A549 (cell line): ENCODE measurements around the gene GSK3A. TPM values are rescaled to one million over a fixed set of nuclear protein-coding genes. Genes with fewer than 3 reads are reported as not detected.

Source experiments
- ATAC-seq, 2 experiments: fragments of 200-7000 bp in 1 of 2; fragments of >200 bp in 1 of 2; cut with Nextera tagmentation in 1 of 2; cut with Tn5 transposase in 1 of 2; 3 replicates each; pipeline versions ENCODE4 v1.8.0 to v1.9.1; 2018 to 2020; ENCODE audit warnings: mild to moderate bottlenecking in 1 of 2, moderate library complexity in 1 of 2
- CTCF ChIA-PET: fragments of 300-600 bp; sonication (Branson Sonifier 250); formaldehyde crosslinking; extraction: SDS; loops from one replicate; lab custom pipeline; 2021; ENCODE audit warnings: antibody characterized with exemption, inconsistent platforms; lab: Yijun Ruan, JAX
- POLR2A ChIA-PET: fragments of 350-600 bp; formaldehyde crosslinking; extraction: SDS; loops from one replicate; lab custom pipeline; 2021; ENCODE audit warnings: antibody characterized with exemption, inconsistent platforms; lab: Yijun Ruan, JAX
- DNase-seq, 2 experiments: peaks; one replicate each; pipeline versions ENCODE4 v3.0.0 to v3.0.0-alpha.2; 2011 to 2016; ENCODE audit warnings: low read depth in 1 of 2, low spot score in 1 of 2
- FAIRE-seq: peaks from 2 replicates; lab custom pipeline; 2011; peaks lifted over from hg19 to GRCh38; lab: Jason Lieb, UNC
- H3K27ac ChIP-seq, 2 experiments: fragments of >200 bp; sonication (Bioruptor Twin); formaldehyde crosslinking; 3 replicates each; pipeline ENCODE4 v1.5.1; 2016 to 2017
- H3K4me1 ChIP-seq: fragments of >200 bp; sonication (Bioruptor Twin); formaldehyde crosslinking; 3 replicates; pipeline ENCODE4 v1.6.1; 2016
- H3K4me2 ChIP-seq: fragments of >200 bp; sonication (Bioruptor Twin); formaldehyde crosslinking; 3 replicates; pipeline ENCODE4 v1.6.1; 2016
- H3K4me3 ChIP-seq: fragments of >200 bp; sonication (Bioruptor Twin); formaldehyde crosslinking; 3 replicates; pipeline ENCODE4 v1.5.1; 2016
- H3K9me3 ChIP-seq: fragments of >200 bp; sonication (Bioruptor Twin); formaldehyde crosslinking; 3 replicates; pipeline ENCODE4 v1.6.1; 2016
- CBX2 ChIP-seq: fragments of 200-600 bp; sonication (generic); IDR thresholded peaks from 2 replicates; pipeline ENCODE4 v1.6.1; 2016; ENCODE audit warnings: low read depth, mild to moderate bottlenecking, borderline replicate concordance
- CBX8 ChIP-seq: fragments of 200-600 bp; sonication (generic); IDR thresholded peaks from 2 replicates; pipeline ENCODE4 v1.6.1; 2016
- CHD4 ChIP-seq: fragments of 200-600 bp; sonication (generic); IDR thresholded peaks from 2 replicates; pipeline ENCODE4 v1.6.1; 2016; ENCODE audit warnings: antibody characterized with exemption, mild to moderate bottlenecking, borderline replicate concordance
- EHMT2 ChIP-seq: fragments of 200-600 bp; sonication (generic); IDR thresholded peaks from 2 replicates; pipeline ENCODE4 v1.6.1; 2016; ENCODE audit warnings: antibody characterized with exemption, low read depth, mild to moderate bottlenecking, moderate library complexity
- FOSL2 ChIP-seq, 2 experiments: fragments of 450-650 bp in 1 of 2; fragments of >200 bp in 1 of 2; sonication (Bioruptor Twin) in 1 of 2; formaldehyde crosslinking; IDR thresholded peaks; 2 replicates each; pipeline versions ENCODE4 v1.5.0 to v1.6.1; 2016 to 2020; ENCODE audit warnings: mild to moderate bottlenecking in 1 of 2, moderate library complexity in 1 of 2
- FOXS1 ChIP-seq: fragments of 250-450 bp; sonication (Bioruptor Pico); IDR thresholded peaks from 2 replicates; pipeline ENCODE4 v1.5.0; 2020; ENCODE audit warnings: mild to moderate bottlenecking, moderate library complexity
- HDAC2 ChIP-seq: fragments of 200-600 bp; sonication (generic); IDR thresholded peaks from 2 replicates; pipeline ENCODE4 v1.6.1; 2016
- HOXB13 ChIP-seq: fragments of 250-450 bp; sonication (Bioruptor Pico); IDR thresholded peaks from 2 replicates; pipeline ENCODE4 v1.5.0; 2020; ENCODE audit warnings: low read depth, mild to moderate bottlenecking, moderate library complexity
- KDM1A ChIP-seq: fragments of 200-600 bp; sonication (generic); IDR thresholded peaks from 2 replicates; pipeline ENCODE4 v1.6.1; 2016; ENCODE audit warnings: low read depth, mild to moderate bottlenecking
- MAFK ChIP-seq: fragments of 450-650 bp; IDR thresholded peaks from 2 replicates; pipeline ENCODE4 v1.6.1; 2014; ENCODE audit not compliant: partially characterized antibody
- MAZ ChIP-seq: fragments of 150-350 bp; IDR thresholded peaks from 2 replicates; pipeline ENCODE4 v1.6.1; 2014; ENCODE audit warnings: antibody characterized with exemption, low read depth, low read length, borderline replicate concordance
- MYC ChIP-seq: IDR thresholded peaks from 2 replicates; pipeline ENCODE4 v1.6.1; 2012; ENCODE audit warnings: mild to moderate bottlenecking, inconsistent platforms, low read length, improper control_type of control experiment, borderline replicate concordance
- NFE2L2 ChIP-seq: fragments of 150-350 bp; conservative IDR thresholded peaks from 2 replicates; pipeline ENCODE4 v1.6.1; 2014; ENCODE audit warnings: low read length
- PHF8 ChIP-seq: fragments of 200-600 bp; sonication (generic); IDR thresholded peaks from 2 replicates; pipeline ENCODE4 v1.6.1; 2016; ENCODE audit warnings: low read depth, mild to moderate bottlenecking, antibody characterized with exemption, moderate library complexity, borderline replicate concordance
- POLR2A ChIP-seq: IDR thresholded peaks from 2 replicates; pipeline ENCODE4 v1.6.1; 2012; ENCODE audit warnings: mild to moderate bottlenecking, low read length
- POLR2AphosphoS2 ChIP-seq: conservative IDR thresholded peaks from 2 replicates; pipeline ENCODE4 v1.6.1; 2012; ENCODE audit warnings: low read length, improper control_type of control experiment, inconsistent platforms
- RAD21 ChIP-seq, 2 experiments: fragments of >200 bp in 1 of 2; sonication (Bioruptor Twin) in 1 of 2; formaldehyde crosslinking in 1 of 2; IDR thresholded peaks in 1 of 2; conservative IDR thresholded peaks in 1 of 2; 2 replicates in 1 of 2; 3 replicates in 1 of 2; pipeline ENCODE4 v1.6.1; 2012 to 2018; ENCODE audit warnings: inconsistent platforms in 1 of 2
- RARB ChIP-seq: fragments of 250-450 bp; sonication (Bioruptor Pico); IDR thresholded peaks from 2 replicates; pipeline ENCODE4 v1.8.0; 2021; ENCODE audit warnings: mild to moderate bottlenecking, moderate library complexity
- RCOR1 ChIP-seq: fragments of 150-350 bp; IDR thresholded peaks from 2 replicates; pipeline ENCODE4 v1.6.1; 2014; ENCODE audit warnings: antibody characterized with exemption, low read length, low read depth
- SREBF2 ChIP-seq: fragments of 450-650 bp; IDR thresholded peaks from 2 replicates; pipeline ENCODE4 v1.6.1; 2014; ENCODE audit warnings: mild to moderate bottlenecking, moderate library complexity
- TFCP2L1 ChIP-seq: fragments of 250-450 bp; sonication (Bioruptor Pico); IDR thresholded peaks from 2 replicates; pipeline ENCODE4 v1.5.0; 2021; ENCODE audit warnings: mild to moderate bottlenecking
- TP53 ChIP-seq: fragments of 250-450 bp; sonication (Bioruptor Pico); IDR thresholded peaks from 2 replicates; pipeline ENCODE4 v1.5.0; 2021; ENCODE audit warnings: mild to moderate bottlenecking, moderate library complexity
- ZC3H11A ChIP-seq: fragments of 450-650 bp; IDR thresholded peaks from 2 replicates; pipeline ENCODE4 v1.6.1; 2014; ENCODE audit warnings: antibody characterized with exemption, mild to moderate bottlenecking
- ZSCAN20 ChIP-seq: fragments of 250-450 bp; sonication (Bioruptor Pico); IDR thresholded peaks from 2 replicates; pipeline ENCODE4 v1.8.0; 2022; ENCODE audit warnings: mild to moderate bottlenecking, moderate library complexity
- WGBS: methylation state at CpG from one replicate; pipeline ENCODE4 v1.1.6; 2017; ENCODE audit errors: missing lambda C conversion rate; 5-methylcytosine and 5-hydroxymethylcytosine counted together
- polyA plus RNA-seq, 4 experiments: library from polyadenylated mRNA; depleted of rRNA in 3 of 4; stranded (reverse); fragments of >200 nt; fragmentation: RNase III in 1 of 4; extraction: RNeasy Plus Mini Kit Qiagen cat#74134 plus additional on column Dnase treatment in 1 of 4; gene quantifications; 2 replicates in 3 of 4; 3 replicates in 1 of 4; pipeline ENCODE4 v1.2.3, GENCODE V29; 2011 to 2017
- TF ChIP-seq, protein P1 (sequence below): fragments of >200 bp; sonication (Bioruptor Twin); formaldehyde crosslinking; IDR thresholded peaks from 2 replicates; pipeline ENCODE4 v1.6.1; 2016
- TF ChIP-seq, protein P2 (sequence below): fragments of 450-650 bp; IDR thresholded peaks from 2 replicates; pipeline ENCODE4 v1.6.1; 2014; ENCODE audit warnings: antibody characterized with exemption
- TF ChIP-seq, protein P3 (sequence below): IDR thresholded peaks from 2 replicates; pipeline ENCODE4 v1.6.1; 2012
- TF ChIP-seq, protein P4 (sequence below): fragments of 150-350 bp; IDR thresholded peaks from 2 replicates; pipeline ENCODE4 v1.6.1; 2014; ENCODE audit warnings: low read depth, mild to moderate bottlenecking, low read length
- TF ChIP-seq, protein P5 (sequence below): fragments of 250-450 bp; sonication (Bioruptor Pico); IDR thresholded peaks from 2 replicates; pipeline ENCODE4 v1.5.0; 2020; ENCODE audit warnings: low read depth, mild to moderate bottlenecking, moderate library complexity
- TF ChIP-seq, protein P6 (sequence below): fragments of >200 bp; sonication (Bioruptor Twin); formaldehyde crosslinking; IDR thresholded peaks from 3 replicates; pipeline ENCODE4 v1.5.1; 2016

GSK3A gene
- polyA plus RNA-seq, 2 of the 4 experiments (the other 2 are of a cell fraction): 55.2 to 85.1 TPM

DNA sequence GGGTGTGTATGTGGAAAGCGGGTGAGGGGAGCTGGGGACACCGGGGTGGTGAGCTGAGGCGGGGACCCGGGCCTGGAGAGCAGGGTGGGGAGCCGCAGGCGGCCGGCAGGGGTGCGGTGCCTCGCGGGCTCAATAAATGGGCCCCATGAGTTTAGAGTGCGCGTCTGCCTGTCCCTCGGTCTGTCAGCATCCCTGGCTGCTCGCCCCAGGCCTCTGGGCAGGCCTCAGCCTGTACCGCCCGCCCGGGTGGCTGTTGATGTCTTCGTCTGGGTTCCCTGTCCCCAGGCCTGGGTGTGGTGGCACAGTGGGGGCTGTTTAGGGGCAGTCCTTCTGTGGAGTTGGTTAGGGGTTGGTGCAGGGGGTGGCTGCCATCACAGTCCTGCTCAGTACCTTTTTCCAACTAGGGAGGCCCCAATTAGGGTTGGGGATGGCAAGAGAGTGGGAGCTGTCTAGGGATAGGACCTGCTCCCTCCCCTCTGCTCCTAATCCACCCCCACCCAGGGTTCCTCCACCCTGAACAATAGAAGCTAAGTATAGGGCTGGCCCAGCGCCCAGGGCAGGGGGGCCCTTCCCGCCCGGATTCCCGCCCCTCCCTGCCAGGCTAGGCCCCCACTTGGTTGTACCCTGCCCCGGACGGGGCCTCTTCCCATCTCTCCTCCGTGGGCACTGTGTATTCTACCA is 38.9 kb upstream of the GSK3A start:
- DNase-seq: peak in 1 of 2 experiments; percentile 66
- ChIA-PET POLR2A (interaction anchor here (0.6 to 5.6 kb wide), 3 partner anchors 25 to 38 kb away, joined by 3 to 56 read pairs (median 3); partner anchors contain the start of gene GSK3A), CTCF (interaction anchor here (2.6 to 14.6 kb wide), 6 partner anchors 10 to 44 kb away, joined by 10 to 373 read pairs (median 42); partner anchors contain the start of genes CIC and GSK3A)
- H3K9me3 ChIP-seq: no peaks in the 10 kb centered on the region
- H3K27ac ChIP-seq: peak overlapping the region; percentile 94 to 98
- TF ChIP-seq FOSL2 (IDR thresholded peaks at IDR 0.05): no peak
- TF ChIP-seq FOSL2 (CRISPR knock-in tag; IDR thresholded peaks at IDR 0.05): no peak
- TF ChIP-seq NFE2L2: no peak
- no peak for TF ChIP-seq MAZ
- no peak for TF ChIP-seq ZSCAN20
- TF ChIP-seq, protein P1, sequence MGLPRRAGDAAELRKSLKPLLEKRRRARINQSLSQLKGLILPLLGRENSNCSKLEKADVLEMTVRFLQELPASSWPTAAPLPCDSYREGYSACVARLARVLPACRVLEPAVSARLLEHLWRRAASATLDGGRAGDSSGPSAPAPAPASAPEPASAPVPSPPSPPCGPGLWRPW: no peak
- no peak for TF ChIP-seq MAFK
- TF ChIP-seq PHF8: no peak
- TF ChIP-seq, protein P2, sequence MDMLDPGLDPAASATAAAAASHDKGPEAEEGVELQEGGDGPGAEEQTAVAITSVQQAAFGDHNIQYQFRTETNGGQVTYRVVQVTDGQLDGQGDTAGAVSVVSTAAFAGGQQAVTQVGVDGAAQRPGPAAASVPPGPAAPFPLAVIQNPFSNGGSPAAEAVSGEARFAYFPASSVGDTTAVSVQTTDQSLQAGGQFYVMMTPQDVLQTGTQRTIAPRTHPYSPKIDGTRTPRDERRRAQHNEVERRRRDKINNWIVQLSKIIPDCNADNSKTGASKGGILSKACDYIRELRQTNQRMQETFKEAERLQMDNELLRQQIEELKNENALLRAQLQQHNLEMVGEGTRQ: no peak
- TF ChIP-seq, protein P3, sequence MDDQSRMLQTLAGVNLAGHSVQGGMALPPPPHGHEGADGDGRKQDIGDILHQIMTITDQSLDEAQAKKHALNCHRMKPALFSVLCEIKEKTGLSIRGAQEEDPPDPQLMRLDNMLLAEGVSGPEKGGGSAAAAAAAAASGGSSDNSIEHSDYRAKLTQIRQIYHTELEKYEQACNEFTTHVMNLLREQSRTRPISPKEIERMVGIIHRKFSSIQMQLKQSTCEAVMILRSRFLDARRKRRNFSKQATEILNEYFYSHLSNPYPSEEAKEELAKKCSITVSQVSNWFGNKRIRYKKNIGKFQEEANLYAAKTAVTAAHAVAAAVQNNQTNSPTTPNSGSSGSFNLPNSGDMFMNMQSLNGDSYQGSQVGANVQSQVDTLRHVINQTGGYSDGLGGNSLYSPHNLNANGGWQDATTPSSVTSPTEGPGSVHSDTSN: no peak
- no peak for TF ChIP-seq SREBF2
- TF ChIP-seq, protein P4, sequence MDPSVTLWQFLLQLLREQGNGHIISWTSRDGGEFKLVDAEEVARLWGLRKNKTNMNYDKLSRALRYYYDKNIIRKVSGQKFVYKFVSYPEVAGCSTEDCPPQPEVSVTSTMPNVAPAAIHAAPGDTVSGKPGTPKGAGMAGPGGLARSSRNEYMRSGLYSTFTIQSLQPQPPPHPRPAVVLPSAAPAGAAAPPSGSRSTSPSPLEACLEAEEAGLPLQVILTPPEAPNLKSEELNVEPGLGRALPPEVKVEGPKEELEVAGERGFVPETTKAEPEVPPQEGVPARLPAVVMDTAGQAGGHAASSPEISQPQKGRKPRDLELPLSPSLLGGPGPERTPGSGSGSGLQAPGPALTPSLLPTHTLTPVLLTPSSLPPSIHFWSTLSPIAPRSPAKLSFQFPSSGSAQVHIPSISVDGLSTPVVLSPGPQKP: no peak
- TF ChIP-seq CBX8: no peak
- TF ChIP-seq POLR2AphosphoS2: no peak
- no peak for TF ChIP-seq ZC3H11A
- no peak for TF ChIP-seq RARB
- no peak for TF ChIP-seq TFCP2L1
- TF ChIP-seq, protein P5, sequence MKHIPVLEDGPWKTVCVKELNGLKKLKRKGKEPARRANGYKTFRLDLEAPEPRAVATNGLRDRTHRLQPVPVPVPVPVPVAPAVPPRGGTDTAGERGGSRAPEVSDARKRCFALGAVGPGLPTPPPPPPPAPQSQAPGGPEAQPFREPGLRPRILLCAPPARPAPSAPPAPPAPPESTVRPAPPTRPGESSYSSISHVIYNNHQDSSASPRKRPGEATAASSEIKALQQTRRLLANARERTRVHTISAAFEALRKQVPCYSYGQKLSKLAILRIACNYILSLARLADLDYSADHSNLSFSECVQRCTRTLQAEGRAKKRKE (CRISPR knock-in tag): no peak
- no peak for TF ChIP-seq RCOR1
- TF ChIP-seq MYC: no peak
- TF ChIP-seq TP53 (CRISPR knock-in tag): no peak
- TF ChIP-seq, all 56 proteins: peak for 0
- WGBS: 24% methylated on average over 20 of the region's 25 CpGs
- H3K4me3 ChIP-seq: peak overlapping the region; percentile 77
- H3K4me1 ChIP-seq: peaks cover 66% of the 10 kb centered on the region
- FAIRE-seq (no peak), ATAC-seq (peak; percentile 1 to 11; a peak in 3 of 6 replicates)
- peak overlapping the region; percentile 100 for H3K4me2 ChIP-seq

DNA sequence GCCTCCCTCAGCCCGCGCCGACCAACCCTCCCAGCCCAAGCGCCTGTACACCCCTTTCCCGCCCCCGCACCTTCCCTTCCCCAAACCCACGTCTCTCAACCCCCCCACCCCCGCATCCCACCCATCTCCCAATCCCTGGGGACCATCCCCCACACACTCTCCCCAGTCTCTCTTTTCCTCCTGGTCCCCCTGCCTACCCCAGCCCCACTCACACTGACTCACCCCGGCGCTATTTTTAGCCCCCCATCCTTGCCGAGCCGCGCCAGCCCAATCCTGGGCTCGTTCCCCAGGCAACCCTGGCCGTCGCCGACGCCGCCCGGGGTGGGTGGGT is 38.4 kb upstream of the GSK3A start:
- peak overlapping the region; percentile 94 to 98 for H3K27ac ChIP-seq
- no peak for FAIRE-seq
- TF ChIP-seq, protein P3: no peak
- TF ChIP-seq HOXB13 (CRISPR knock-in tag) (no peak), RARB (no peak), RAD21 (conservative IDR thresholded peaks at IDR 0.05 in 1 of 2, IDR thresholded peaks at IDR 0.05 in 1 of 2) (no peak), CBX2 (no peak), EHMT2 (no peak), POLR2A (no peak), TFCP2L1 (no peak), HDAC2 (no peak), FOXS1 (CRISPR knock-in tag) (no peak), KDM1A (no peak), CHD4 (no peak)
- TF ChIP-seq, protein P1: no peak
- TF ChIP-seq, protein P6, sequence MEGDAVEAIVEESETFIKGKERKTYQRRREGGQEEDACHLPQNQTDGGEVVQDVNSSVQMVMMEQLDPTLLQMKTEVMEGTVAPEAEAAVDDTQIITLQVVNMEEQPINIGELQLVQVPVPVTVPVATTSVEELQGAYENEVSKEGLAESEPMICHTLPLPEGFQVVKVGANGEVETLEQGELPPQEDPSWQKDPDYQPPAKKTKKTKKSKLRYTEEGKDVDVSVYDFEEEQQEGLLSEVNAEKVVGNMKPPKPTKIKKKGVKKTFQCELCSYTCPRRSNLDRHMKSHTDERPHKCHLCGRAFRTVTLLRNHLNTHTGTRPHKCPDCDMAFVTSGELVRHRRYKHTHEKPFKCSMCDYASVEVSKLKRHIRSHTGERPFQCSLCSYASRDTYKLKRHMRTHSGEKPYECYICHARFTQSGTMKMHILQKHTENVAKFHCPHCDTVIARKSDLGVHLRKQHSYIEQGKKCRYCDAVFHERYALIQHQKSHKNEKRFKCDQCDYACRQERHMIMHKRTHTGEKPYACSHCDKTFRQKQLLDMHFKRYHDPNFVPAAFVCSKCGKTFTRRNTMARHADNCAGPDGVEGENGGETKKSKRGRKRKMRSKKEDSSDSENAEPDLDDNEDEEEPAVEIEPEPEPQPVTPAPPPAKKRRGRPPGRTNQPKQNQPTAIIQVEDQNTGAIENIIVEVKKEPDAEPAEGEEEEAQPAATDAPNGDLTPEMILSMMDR: no peak

More for the DNA sequence above, 38.4 kb upstream of the GSK3A start:
- Histone ChIP-seq H3K4me3 (peak overlapping the region; percentile 77), H3K9me3 (no peaks in the 10 kb centered on the region), H3K4me2 (peak overlapping the region; percentile 100), H3K4me1 (peaks cover 61% of the 10 kb centered on the region)
- peak in 1 of 2 experiments; percentile 2; a peak in 3 of 6 replicates for ATAC-seq
- ChIA-PET POLR2A (interaction anchor here (0.6 to 5.6 kb wide), 3 partner anchors 25 to 167 kb away, joined by 3 to 56 read pairs (median 3); partner anchors contain the start of gene GSK3A), CTCF (interaction anchor here (1.6 to 14.6 kb wide), 11 partner anchors 9 to 93 kb away, joined by 4 to 373 read pairs (median 14); partner anchors contain the start of genes CIC, ERF and GSK3A)
- no peak for DNase-seq
- 2% methylated on average over 5 of the region's 20 CpGs for WGBS
